Psoas muscle (tissue), 8 donors: ENCODE results near the gene PCGF3. TPM values are rescaled to one million over a fixed set of nuclear protein-coding genes. Genes with fewer than 3 reads are reported as not detected.

Source experiments
- ATAC-seq, 4 donors: fragments of 200-7000 bp; cut with Tn5 transposase; one replicate each; pipeline ENCODE4 v1.9.1; 2020; ENCODE audit warnings: moderate library complexity in 3 of 4, mild to moderate bottlenecking in 2 of 4
- DNase-seq, 2 donors: peaks; one replicate each; pipeline ENCODE4 v3.0.0-alpha.2; 2020
- H3K27ac ChIP-seq: fragments of 200-600 bp; one replicate; pipeline ENCODE4 v1.8.0; 2022
- H3K27me3 ChIP-seq, 3 donors: fragments of 200-600 bp in 1 of 3; one replicate each; pipeline versions ENCODE4 v1.6.1 to v1.8.0; 2013 to 2022; ENCODE audit warnings: low read length in 2 of 3, mild to moderate bottlenecking in 2 of 3, moderate library complexity in 1 of 3; ENCODE audit not compliant: insufficient read depth in 3 of 3
- H3K36me3 ChIP-seq, 2 donors: fragments of 200-600 bp in 1 of 2; one replicate each; pipeline versions ENCODE4 v1.6.1 to v1.8.0; 2013 to 2022; ENCODE audit warnings: low read depth in 1 of 2, mild to moderate bottlenecking in 1 of 2, moderate library complexity in 1 of 2; ENCODE audit not compliant: insufficient read depth in 1 of 2
- H3K4me1 ChIP-seq: fragments of 200-600 bp; one replicate; pipeline ENCODE4 v1.8.0; 2022
- H3K4me3 ChIP-seq: fragments of 200-600 bp; one replicate; pipeline ENCODE4 v1.8.0; 2022; ENCODE audit warnings: mild to moderate bottlenecking
- H3K9me3 ChIP-seq: fragments of 200-600 bp; one replicate; pipeline ENCODE4 v1.8.0; 2022
- CTCF ChIP-seq: fragments of 200-600 bp; IDR thresholded peaks from one replicate; pipeline ENCODE4 v1.8.0; 2022; ENCODE audit warnings: antibody characterized with exemption
- WGBS, 3 donors: extraction: QIAGEN DNeasy Blood & Tissue Kit; methylation state at CpG; one replicate each; pipeline versions ENCODE4 v1.1.6 to v1.1.7; 2013; 5-methylcytosine and 5-hydroxymethylcytosine counted together
- intact Hi-C, 2 donors: fragments of 100-400 bp; cut with DNase I; formaldehyde crosslinking; loops; one replicate each; pipeline versions ENCODE4 v1.11.0 to v1.14.2; 2022
- polyA plus RNA-seq, 3 donors: library from polyadenylated mRNA; stranded (reverse); fragments of 200-250 nt; gene quantifications; one replicate each; pipeline ENCODE4 v1.2.3, GENCODE V29; 2013
- total RNA-seq, 4 donors: library from RNA; stranded (reverse); fragmentation: NEBNext Ultra II Directional in 2 of 4; extraction: Animal tissue kit (Norgen Biotek cat#: 25700) in 2 of 4; gene quantifications; one replicate each; pipeline versions ENCODE4 v1.2.1 to v1.2.4, GENCODE V29; 2021 to 2023
- donor health status: healthy with polysubstance abuse.
- donor health status: DM: no; HTN: no; CAD: no; lungs with moderate emphysema.
- donor health status: Bipolar disorder and iron deficiency.
- donor health status: healthy.
- donor health status: DM: yes; HTN: yes; CAD: no.
- donor health status: DM: no; HTN: no; CAD: no.
- donor health status: DM: no; HTN: no; CAD: no.
- donor health status: DM: yes; HTN: yes; CAD: no.

PCGF3 gene
- total and polyA plus RNA-seq, 7 donors = 10.9 to 19.2 (median 15.1) TPM

- peak overlapping the region; percentile 100 for H3K4me3 ChIP-seq
- 1 to 3% (median 2%) methylated on average over 32 to 38 of the region's 38 CpGs for whole genome bisulfite sequencing, 3 donors
- no peaks in the 10 kb centered on the region for H3K9me3 ChIP-seq
- H3K4me1 ChIP-seq = peaks cover 19% of the 10 kb centered on the region
- intact Hi-C loops = loop anchor here in 1 of 2 donors (10.0 kb wide), 1 partner anchor 144 kb away; no protein-coding TSS in a partner anchor
- peaks cover 0 to 15% (median 0%) of the 10 kb centered on the region in 3 donors for H3K27me3 ChIP-seq
- H3K36me3 ChIP-seq = peaks cover 0 to 34% of the 10 kb centered on the region in 2 donors
- peak in 1 of 2 donors; percentile 37 for DNase-seq
- ATAC-seq = peak; percentile 1 to 17 (median 4)
- H3K27ac ChIP-seq = peak overlapping the region; percentile 92
- no peak for TF ChIP-seq CTCF
These were observed 75.3 kb downstream of the PCGF3 start for GRCh38 chr4:780716-781492.

- Histone ChIP-seq H3K4me3 (peak overlapping the region; percentile 100), H3K4me1 (peaks cover 19% of the 10 kb centered on the region), H3K36me3 (peaks cover 0 to 27% of the 10 kb centered on the region in 2 donors), H3K27me3 (peaks cover 0 to 22% (median 0%) of the 10 kb centered on the region in 3 donors), H3K9me3 (no peaks in the 10 kb centered on the region), H3K27ac (peak overlapping the region; percentile 94)
- ATAC-seq (peak; percentile 96 to 98 (median 97)), DNase-seq (peak; percentile 99)
- TF ChIP-seq CTCF = no peak
- 1% methylated on average over 46 to 57 of the region's 57 CpGs for WGBS, 3 donors
- intact Hi-C loops = loop anchor here in 1 of 2 donors (10.0 kb wide), 1 partner anchor 143 kb away; no protein-coding TSS in a partner anchor
These were observed 76.0 kb downstream of the PCGF3 start for GRCh38 chr4:781493-782216.

- H3K4me1 ChIP-seq = peaks cover 12% of the 10 kb centered on the region
- H3K27ac ChIP-seq = no peak overlapping the region
- TF ChIP-seq CTCF = no peak
- WGBS, 3 donors = 71 to 73% (median 71%) methylated on average over 57 of the region's 57 CpGs
- DNase-seq = peak in 1 of 2 donors; percentile 53
- peaks cover 0 to 33% (median 3%) of the 10 kb centered on the region in 3 donors for H3K27me3 ChIP-seq
- ATAC-seq = no peak
- peaks cover 0 to 2% of the 10 kb centered on the region in 2 donors for H3K36me3 ChIP-seq
- H3K9me3 ChIP-seq = no peaks in the 10 kb centered on the region
- no peak overlapping the region for H3K4me3 ChIP-seq
- intact Hi-C loops = loop anchor here in 1 of 2 donors (10.0 kb wide), 1 partner anchor 140 kb away; no protein-coding TSS in a partner anchor
These were observed 79.0 kb downstream of the PCGF3 start for GRCh38 chr4:784401-785331.

GRCh38 chr4:785332-786073, 79.9 kb downstream of the PCGF3 start:
- intact Hi-C loops = loop anchor here in 1 of 2 donors (10.0 kb wide), 1 partner anchor 139 kb away; no protein-coding TSS in a partner anchor
- H3K36me3 ChIP-seq = no peaks in the 10 kb centered on the region
- DNase-seq (no peak), ATAC-seq (no peak)
- H3K4me3 ChIP-seq = peak overlapping the region; percentile 55
- peaks cover 0 to 33% (median 7%) of the 10 kb centered on the region in 3 donors for H3K27me3 ChIP-seq
- H3K4me1 ChIP-seq = peaks cover 4% of the 10 kb centered on the region
- H3K9me3 ChIP-seq = no peaks in the 10 kb centered on the region
- 20 to 37% (median 23%) methylated on average over 37 to 57 of the region's 57 CpGs for WGBS, 3 donors
- H3K27ac ChIP-seq = peak overlapping the region; percentile 36
- no peak for TF ChIP-seq CTCF
